ENCODE data around the gene SGSH.

SGSH gene

DNA sequence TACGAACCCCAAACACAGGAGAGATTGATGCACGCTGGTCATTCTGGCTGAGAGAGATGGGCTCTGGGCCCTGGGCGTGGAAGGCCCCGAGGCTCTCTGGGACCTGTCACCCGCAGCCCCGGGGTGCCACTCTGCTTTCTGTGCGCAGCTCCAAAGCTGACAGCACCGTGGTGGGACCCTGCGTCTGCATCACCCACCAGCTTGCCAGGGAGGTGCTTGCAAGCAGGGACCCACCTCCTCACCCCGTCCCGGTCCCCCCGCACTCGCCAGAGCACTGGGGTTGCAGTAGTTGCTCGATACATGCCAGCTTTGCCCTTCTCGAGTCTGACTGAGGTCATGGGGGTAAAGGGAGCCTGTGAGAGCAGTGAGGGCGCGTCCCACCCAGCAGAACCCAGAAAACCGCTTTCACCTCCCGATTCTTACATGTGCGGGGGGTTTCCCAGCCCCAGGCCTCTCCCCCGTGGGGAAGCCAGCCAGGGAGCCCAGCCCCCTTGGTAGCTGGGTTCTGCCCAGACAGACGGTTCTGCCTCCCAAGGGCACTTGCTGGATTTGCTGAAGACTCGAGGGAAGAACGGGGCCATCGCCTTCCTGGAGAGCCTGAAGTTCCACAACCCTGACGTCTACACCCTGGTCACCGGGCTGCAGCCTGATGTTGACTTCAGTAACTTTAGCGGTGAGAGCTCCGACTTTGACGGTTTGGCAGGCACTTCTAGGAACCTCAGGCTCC is 37.9 kb downstream of the SGSH start:
- no peak for DNase-seq

DNA sequence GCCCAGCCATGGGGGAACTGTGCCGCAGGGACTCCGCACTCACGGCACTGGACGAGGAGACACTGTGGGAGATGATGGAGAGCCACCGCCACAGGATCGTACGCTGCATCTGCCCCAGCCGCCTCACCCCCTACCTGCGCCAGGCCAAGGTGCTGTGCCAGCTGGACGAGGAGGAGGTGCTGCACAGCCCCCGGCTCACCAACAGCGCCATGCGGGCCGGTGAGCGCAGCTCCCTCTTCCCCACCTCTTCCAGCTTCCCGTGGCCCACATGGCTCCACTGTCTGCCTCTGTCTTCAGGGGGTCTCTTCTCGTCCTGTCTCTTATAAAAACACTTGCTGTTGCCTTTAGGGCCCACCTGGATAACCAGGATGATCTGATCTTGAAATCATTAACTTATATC is 38.7 kb downstream of the SGSH start:
- no peak for DNase-seq

DNA sequence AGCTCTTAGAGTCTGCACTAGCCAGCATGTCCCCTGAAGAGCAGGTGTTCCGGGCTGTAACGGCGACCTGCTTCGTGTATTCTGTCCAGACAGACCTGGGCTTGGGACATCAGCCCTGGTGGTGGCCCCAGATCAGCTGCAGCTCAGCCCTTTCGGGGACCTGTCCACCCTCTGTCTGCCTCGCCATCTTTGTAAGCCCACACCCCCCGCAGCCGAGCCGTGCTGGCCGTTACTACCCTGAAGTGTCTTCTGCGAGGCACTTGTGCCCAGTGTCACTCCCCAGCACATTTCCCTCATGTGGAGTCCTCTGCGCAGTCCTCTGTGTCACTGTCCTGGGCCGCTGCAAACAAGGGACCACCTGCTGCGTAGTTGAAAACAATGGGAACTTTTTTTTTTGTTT is 39.9 kb downstream of the SGSH start:
- no peak for DNase-seq

DNA sequence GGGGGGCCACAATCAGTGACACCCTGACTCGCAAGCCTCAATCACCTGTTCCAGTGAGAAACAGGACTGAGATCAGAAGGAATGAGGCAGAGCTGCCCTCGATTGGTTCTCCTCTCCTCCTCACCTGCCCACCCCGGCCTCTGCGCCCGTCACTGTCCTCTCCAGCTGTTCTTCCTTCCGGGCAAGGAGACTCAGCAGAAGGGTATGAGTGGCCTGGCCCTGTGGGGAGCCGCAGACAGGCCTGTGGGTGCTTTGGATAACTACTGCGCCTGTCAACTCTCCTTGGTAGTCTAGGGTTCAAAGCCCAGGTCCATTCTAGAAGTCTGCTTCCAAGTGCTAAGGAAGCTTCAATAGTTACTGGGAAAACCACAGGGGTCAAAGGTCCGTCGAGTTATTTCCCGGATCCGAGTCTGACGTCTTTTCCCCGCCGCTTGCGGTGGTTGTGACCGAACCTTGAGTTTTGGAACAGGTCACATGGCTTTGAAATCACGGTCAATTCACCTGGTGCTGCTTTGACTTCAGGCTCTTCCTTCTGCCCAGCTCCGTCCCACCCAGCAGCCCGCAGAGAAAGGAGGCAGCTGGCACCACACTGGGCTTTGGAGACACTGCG is 42.0 kb downstream of the SGSH start:
- DNase-seq = no peak

DNA sequence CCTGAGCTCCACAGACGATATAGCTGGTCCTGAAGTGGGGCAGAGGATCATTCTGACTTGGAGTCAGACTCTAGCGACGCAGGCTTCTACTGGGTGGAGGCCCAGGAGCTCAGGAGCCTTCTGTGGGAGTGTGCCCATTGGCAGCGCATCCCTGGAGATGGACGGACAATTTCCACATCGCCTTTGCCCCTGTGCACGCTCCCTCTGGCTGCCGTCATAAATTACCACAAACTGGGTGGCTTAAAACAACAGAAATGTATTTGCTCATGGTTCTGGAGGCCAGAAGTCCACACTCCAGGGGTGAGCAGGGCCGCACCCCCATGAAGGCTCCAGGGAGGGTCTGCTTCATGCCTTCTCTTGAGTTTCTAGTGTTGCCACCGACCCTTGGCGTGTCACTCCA is 43.4 kb downstream of the SGSH start:
- no peak for DNase-seq

DNA sequence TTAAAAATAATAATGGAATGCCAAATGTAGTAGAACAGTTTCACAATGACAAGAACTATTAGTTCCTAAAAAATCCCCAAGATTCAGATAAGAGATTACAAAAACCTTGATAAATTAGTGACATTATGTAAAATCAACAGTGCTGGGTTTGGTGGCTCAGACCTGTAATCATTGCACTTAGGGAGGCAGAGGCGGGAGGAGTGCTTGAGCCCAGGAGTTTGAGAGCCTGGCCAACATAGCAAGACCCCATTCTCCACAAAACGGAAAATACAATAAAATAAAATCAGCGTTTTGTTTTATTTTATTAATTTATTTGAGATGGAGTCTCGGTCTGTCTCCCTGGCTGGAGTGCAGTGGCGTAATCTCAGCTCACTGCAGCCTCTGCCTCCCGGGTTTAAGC is 46.2 kb downstream of the SGSH start:
- no peak for DNase-seq

DNA sequence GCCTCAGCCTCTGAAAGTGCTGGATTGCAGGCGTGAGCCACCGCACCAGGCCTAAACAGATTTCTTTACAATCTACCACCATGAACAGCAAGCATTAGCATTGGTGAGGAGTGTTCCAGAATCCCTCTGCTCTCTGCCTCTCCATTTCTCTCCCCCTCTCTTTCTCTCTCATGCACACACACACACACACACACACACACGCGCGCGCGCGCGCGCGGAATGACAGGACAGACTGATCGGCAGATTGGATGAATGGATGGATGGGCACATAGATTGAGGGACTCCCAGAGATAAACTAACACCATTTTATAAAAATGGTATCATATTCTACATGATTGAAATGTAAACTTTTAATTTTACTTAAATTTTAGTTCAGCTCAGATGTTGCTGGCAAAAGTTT is 47.0 kb downstream of the SGSH start:
- DNase-seq = no peak

DNA sequence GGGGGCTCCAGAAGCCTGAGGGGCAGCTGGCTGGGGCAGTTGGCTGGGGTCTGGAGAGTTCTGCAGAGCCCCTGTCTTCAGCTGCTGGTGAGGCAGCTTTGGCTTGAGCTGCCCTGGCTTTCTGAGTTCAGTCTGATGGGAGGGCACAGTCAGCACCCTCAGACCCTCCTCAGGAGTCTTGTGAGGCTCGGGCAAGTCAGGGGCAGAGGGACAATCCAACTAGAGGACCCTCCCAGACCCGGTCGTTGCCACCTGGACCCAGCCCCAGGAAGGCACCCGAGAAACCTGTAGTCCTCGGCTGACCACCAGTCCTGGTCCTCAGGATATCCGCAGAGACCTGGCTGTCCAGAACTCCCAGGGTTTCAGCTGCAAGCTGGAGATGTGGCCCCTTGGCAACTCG is 48.5 kb downstream of the SGSH start:
- no peak for DNase-seq

DNA sequence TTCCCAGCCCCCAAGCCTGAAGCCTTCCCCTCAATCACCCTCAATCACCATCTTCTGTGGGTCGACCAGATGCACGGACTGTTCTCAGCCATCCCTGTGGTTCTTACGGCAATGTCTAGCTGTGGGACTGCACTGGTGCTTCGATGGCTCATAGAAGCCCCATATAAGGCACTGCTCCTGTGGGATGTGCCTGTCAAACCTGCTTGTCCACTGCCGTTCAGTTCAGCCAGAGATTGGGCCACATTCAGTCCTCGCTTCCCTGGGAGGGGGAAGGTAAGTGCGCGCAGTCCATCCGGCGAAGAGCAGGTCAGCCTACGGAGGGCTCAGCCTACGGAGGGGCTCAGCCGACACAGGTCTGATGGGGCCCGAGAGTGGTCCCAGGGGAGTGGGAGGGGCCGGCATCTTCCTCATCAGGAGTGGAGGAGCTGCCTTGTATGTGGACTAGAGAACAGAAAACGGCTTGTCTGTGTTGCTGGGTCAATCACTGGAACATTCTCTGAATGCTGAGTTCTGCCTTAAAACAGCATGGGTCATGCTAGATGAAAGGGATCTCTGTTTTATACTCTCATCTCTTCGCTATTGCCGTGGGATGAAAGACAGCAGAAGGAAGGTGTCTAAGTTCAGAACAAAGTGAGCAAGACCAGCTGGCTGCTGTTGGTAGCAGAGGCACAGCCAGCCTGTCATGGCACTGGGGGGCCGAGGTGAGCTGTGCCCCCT is 50.2 kb downstream of the SGSH start, which contains the start of gene CARD14:
TSS of gene CARD14 (plus strand) at position 247 of the 717 bp plus-strand sequence. CDS start 11,409 bp downstream, outside the sequence.
- no peak for DNase-seq

DNA sequence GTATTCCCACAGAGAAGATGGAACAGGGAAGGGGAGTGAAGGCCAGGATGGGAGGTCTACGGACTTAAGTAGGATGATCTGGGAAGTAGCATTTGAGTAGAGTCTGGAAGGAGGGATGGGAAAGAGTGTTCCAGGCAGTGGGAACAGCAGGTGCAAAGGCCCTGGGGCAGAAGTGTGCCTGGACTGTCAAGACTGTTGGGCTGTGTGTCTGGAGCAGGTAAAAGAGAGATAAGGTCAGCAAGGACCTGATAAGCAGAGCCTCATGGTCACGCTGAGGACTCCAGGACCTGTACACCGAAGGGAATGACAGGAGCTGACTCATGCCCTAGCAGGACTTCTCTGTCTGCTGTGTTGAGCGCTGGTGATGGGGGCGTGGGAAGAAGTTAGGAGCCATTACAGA is 51.0 kb downstream of the SGSH start:
- DNase-seq = no peak

DNA sequence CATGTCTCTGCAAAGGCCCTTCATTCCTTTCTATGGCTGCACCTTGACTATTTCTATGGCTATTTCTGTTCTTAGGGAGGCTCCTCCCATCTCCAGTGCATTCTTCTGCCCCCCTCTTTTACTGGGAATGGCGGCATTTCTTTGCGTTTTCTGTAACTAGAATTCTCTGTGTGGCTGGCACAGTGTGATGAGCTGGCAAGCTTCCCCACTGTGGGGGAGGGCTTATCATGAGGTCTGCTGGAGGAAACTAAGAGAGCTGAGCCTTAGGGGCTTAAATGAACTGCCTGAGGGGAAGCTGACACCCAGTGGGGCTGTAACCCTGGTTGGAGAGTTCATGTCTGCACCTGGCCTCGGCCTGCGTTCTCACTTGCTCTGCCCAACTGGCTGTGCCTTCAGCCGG is 51.8 kb downstream of the SGSH start:
- no peak for DNase-seq

DNA sequence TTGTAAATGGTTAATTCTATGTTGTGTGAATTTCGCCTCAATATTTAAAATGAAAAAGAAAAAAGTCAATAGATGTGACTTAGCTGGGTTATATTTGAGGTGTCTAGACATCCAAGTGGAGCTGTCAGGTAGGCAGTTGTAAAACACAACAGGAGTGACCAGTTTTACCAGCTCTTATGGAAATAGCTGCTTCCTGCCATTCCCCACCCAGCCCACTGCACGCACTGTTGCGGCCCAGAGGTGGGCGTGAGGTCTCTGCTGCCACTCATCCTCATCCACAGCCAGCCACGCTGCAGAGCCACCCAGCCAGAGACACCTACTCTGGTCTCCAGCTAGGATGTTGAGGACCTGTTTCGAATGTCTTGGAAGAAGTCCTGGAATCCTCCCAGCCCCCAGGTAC is 53.7 kb downstream of the SGSH start:
- DNase-seq = no peak

DNA sequence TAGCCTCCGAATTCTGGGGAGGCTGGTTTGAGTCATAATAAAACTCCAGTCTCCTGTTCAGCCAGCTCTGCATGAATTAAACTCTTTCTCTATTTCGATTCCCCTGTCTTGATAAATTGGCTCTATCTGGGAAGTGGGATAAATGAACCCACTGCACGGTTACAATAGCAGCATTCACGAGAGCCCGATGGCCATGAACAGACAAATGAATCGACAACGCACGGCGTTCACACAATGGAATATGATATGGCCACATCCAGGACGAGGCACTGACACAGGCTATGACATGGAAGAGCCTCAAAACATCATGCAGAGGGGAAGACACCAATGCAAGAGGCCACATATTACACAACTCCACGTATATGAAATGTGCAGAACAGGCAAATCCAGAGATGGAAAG is 55.9 kb downstream of the SGSH start:
- DNase-seq = peak; percentile 37

DNA sequence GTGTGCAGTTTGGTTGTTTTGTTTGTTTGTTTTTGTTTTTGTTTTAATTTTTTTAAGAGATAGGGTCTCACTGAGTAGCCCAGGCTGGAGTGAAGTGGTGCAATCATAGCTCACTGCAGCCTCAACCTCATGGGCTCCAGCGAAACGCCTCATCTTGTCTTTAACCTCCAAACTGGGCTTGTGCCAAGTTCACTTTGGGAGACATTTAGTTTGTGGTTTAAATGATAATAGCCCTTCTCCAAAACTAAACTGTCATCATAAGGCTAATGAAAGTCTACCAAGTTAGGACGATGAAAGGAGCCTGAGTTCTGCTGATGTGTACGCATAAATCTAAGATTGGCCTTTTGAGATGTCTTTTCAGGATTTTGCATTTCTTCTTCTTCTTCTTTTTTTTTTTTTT is 56.8 kb downstream of the SGSH start:
- peak; percentile 35 for DNase-seq

DNA sequence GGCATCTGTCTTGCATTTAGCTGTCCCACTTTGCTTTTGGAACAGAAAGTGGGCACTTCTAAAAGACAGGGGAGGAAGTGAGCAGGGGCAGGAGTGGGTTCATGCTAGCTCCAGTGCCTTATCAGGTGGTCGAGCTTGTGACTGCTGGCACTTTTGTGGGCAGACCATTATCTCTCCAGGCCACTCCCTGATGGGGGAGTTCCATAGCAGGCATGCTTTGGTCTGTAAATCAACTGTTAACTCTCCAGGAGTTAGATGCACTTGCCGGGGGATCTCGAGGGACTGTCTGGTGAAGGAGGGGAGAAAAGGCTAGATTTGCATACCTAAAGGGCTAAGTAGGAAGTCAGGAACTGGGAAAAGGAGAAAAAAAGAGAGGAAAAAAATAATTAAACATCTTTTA is 59.6 kb downstream of the SGSH start:
- no peak for DNase-seq
